Measurements from ENCODE around the gene XXYLT1.
"Not testable (repeated sequence)": the region's sequence is repeated elsewhere in the genome, so short reads cannot be mapped to it uniquely, and the experiment has no call there.

The XXYLT1 gene

DNA sequence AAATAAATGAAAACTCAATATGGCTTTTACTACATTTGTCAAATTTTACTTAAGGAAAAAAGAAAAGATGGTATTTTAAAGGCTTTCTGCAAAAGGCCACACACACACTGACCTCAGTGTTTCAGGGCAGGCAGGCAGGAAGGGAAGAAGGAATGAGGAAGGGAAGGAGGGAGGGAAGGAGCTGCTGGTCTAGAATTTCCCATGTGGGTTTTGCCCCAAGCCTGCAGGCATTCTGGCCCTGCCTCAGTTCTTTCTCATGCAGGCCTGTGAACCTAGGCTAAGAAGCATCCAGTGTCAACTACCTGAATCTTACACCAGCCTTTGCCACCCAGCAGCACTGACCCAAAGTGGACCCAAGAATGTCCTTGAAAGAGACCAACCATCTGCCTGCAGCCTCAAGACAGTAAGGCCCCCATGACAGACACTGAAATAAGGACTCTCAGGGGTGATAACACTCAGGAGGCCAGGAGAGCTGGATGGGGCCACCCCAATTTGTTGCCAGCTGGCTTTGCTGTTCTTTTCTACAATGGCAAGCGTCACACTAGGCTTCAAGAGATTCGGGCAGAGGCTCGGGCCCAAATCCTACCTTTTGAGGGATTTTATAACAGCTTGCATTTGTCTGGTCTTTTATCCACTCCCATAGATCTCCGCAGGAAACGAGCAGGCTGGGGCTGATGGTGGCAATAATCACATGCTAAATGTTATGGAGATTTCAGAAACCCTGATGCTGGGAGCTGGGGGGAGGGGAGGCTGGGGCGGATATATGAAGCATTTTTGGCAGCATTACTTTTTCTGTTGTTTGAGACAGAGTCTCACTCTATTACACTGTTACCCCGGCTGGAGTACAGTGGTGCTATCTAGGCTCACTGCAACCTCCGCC is 51.4 kb downstream of the XXYLT1 start:
- TF ChIP-seq, protein P1, sequence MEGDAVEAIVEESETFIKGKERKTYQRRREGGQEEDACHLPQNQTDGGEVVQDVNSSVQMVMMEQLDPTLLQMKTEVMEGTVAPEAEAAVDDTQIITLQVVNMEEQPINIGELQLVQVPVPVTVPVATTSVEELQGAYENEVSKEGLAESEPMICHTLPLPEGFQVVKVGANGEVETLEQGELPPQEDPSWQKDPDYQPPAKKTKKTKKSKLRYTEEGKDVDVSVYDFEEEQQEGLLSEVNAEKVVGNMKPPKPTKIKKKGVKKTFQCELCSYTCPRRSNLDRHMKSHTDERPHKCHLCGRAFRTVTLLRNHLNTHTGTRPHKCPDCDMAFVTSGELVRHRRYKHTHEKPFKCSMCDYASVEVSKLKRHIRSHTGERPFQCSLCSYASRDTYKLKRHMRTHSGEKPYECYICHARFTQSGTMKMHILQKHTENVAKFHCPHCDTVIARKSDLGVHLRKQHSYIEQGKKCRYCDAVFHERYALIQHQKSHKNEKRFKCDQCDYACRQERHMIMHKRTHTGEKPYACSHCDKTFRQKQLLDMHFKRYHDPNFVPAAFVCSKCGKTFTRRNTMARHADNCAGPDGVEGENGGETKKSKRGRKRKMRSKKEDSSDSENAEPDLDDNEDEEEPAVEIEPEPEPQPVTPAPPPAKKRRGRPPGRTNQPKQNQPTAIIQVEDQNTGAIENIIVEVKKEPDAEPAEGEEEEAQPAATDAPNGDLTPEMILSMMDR (IDR thresholded peaks at IDR 0.05; ENCODE audit: insufficient read depth, low read length, poor library complexity, severe bottlenecking) = no peak
- DNase-seq (ENCODE audit: extremely low read depth, insufficient read length) = no peak

GRCh38 chr3:195218331-195218730 is 52.6 kb downstream of the XXYLT1 start:
- H3K4me3 ChIP-seq (replicated peaks; ENCODE audit: low read depth, low read length); DNase-seq (ENCODE audit: extremely low read depth, insufficient read length); H3K27me3 ChIP-seq (replicated peaks; ENCODE audit: control insufficient read depth, insufficient read depth, low read length); H3K36me3 ChIP-seq (ENCODE audit: control insufficient read depth, insufficient read depth, low read length): not testable (repeated sequence)

More for the DNA sequence above, 51.4 kb downstream of the XXYLT1 start:
- no peak overlapping the region for H3K4me3 ChIP-seq (replicated peaks; ENCODE audit: low read depth, low read length)
- no peaks in the 10 kb centered on the region; the same call in 1 of the 2 replicates for H3K36me3 ChIP-seq (ENCODE audit: control insufficient read depth, insufficient read depth, low read length)
- H3K27me3 ChIP-seq (replicated peaks; ENCODE audit: control insufficient read depth, insufficient read depth, low read length) = no peaks in the 10 kb centered on the region

DNA sequence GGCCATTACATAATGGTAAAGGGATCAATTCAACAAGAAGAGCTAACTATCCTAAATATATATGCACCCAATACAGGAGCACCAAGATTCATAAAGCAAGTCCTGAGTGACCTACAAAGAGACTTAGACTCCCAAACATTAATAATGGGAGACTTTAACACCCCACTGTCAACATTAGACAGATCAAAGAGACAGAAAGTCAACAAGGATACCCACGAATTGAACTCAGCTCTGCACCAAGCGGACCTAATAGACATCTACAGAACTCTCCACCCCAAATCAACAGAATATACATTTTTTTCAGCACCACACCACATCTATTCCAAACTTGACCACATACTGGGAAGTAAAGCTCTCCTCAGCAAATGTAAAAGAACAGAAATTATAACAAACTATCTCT is 55.4 kb downstream of the XXYLT1 start:
- H3K27me3 ChIP-seq (replicated peaks; ENCODE audit: control insufficient read depth, insufficient read depth, low read length); DNase-seq (ENCODE audit: extremely low read depth, insufficient read length); H3K4me3 ChIP-seq (replicated peaks; ENCODE audit: low read depth, low read length); H3K36me3 ChIP-seq (ENCODE audit: control insufficient read depth, insufficient read depth, low read length): not testable (repeated sequence)

GRCh38 chr3:195214381-195214780 is 56.6 kb downstream of the XXYLT1 start:
- Histone ChIP-seq H3K36me3 (ENCODE audit: control insufficient read depth, insufficient read depth, low read length) (no peaks in the 10 kb centered on the region; the same call in 1 of the 2 replicates), H3K4me3 (replicated peaks; ENCODE audit: low read depth, low read length) (no peak overlapping the region), H3K27me3 (replicated peaks; ENCODE audit: control insufficient read depth, insufficient read depth, low read length) (no peaks in the 10 kb centered on the region)
- DNase-seq (ENCODE audit: extremely low read depth, insufficient read length) = no peak
- TF ChIP-seq, protein P1 (IDR thresholded peaks at IDR 0.05; ENCODE audit: insufficient read depth, low read length, poor library complexity, severe bottlenecking) = no peak

GRCh38 chr3:195213639-195214315 is 57.2 kb downstream of the XXYLT1 start:
- no peaks in the 10 kb centered on the region for H3K27me3 ChIP-seq (replicated peaks; ENCODE audit: control insufficient read depth, insufficient read depth, low read length)
- no peak overlapping the region for H3K4me3 ChIP-seq (replicated peaks; ENCODE audit: low read depth, low read length)
- TF ChIP-seq, protein P1 (IDR thresholded peaks at IDR 0.05; ENCODE audit: insufficient read depth, low read length, poor library complexity, severe bottlenecking) = no peak
- H3K36me3 ChIP-seq (ENCODE audit: control insufficient read depth, insufficient read depth, low read length) = no peaks in the 10 kb centered on the region
- no peak for DNase-seq (ENCODE audit: extremely low read depth, insufficient read length)

- DNase-seq (ENCODE audit: extremely low read depth, insufficient read length) = no peak
- H3K36me3 ChIP-seq (ENCODE audit: control insufficient read depth, insufficient read depth, low read length) = no peaks in the 10 kb centered on the region
- H3K4me3 ChIP-seq (replicated peaks; ENCODE audit: low read depth, low read length) = no peak overlapping the region
- no peaks in the 10 kb centered on the region for H3K27me3 ChIP-seq (replicated peaks; ENCODE audit: control insufficient read depth, insufficient read depth, low read length)
- TF ChIP-seq, protein P1 (IDR thresholded peaks at IDR 0.05; ENCODE audit: insufficient read depth, low read length, poor library complexity, severe bottlenecking) = no peak
These were observed 58.1 kb downstream of the XXYLT1 start for GRCh38 chr3:195212749-195213375.
